ENCODE data around the gene DSCAM.

- TF ChIP-seq, protein P1, sequence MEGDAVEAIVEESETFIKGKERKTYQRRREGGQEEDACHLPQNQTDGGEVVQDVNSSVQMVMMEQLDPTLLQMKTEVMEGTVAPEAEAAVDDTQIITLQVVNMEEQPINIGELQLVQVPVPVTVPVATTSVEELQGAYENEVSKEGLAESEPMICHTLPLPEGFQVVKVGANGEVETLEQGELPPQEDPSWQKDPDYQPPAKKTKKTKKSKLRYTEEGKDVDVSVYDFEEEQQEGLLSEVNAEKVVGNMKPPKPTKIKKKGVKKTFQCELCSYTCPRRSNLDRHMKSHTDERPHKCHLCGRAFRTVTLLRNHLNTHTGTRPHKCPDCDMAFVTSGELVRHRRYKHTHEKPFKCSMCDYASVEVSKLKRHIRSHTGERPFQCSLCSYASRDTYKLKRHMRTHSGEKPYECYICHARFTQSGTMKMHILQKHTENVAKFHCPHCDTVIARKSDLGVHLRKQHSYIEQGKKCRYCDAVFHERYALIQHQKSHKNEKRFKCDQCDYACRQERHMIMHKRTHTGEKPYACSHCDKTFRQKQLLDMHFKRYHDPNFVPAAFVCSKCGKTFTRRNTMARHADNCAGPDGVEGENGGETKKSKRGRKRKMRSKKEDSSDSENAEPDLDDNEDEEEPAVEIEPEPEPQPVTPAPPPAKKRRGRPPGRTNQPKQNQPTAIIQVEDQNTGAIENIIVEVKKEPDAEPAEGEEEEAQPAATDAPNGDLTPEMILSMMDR (IDR thresholded peaks at IDR 0.05): no peak
- TF ChIP-seq EZH2 (IDR thresholded peaks at IDR 0.05; ENCODE audit: borderline replicate concordance, insufficient read depth, low read depth, low read length, poor library complexity, severe bottlenecking): no peak
These were observed 184.1 kb downstream of the DSCAM start for GRCh38 chr21:40662889-40663288.
